MM.1S (cell line): ENCODE results near the gene RAB14.

ENCODE experiments used
- DNase-seq: peaks from one replicate; pipeline ENCODE4 v3.0.0-alpha.2; 2015
- H2AFZ ChIP-seq: fragments of 300-600 bp; sonication (generic); 2 replicates; pipeline ENCODE4 v1.6.0; 2016; ENCODE audit warnings: antibody characterized with exemption, low read length
- H3F3A ChIP-seq: fragments of 300-600 bp; sonication (generic); 2 replicates; pipeline ENCODE4 v1.6.1; 2016; ENCODE audit warnings: mild to moderate bottlenecking, antibody characterized with exemption, low read length, moderate library complexity, mixed read lengths; ENCODE audit not compliant: insufficient read depth
- H3K27ac ChIP-seq: fragments of 300-600 bp; sonication (generic); 2 replicates; pipeline ENCODE4 v1.5.1; 2016; ENCODE audit warnings: mild to moderate bottlenecking, low read length
- H3K27me3 ChIP-seq: fragments of 300-600 bp; sonication (generic); replicated peaks from 2 replicates; pipeline ENCODE4 v1.6.0; 2016; ENCODE audit warnings: low read length; ENCODE audit not compliant: insufficient read depth
- H3K36me3 ChIP-seq: fragments of 300-600 bp; sonication (generic); replicated peaks from 2 replicates; pipeline ENCODE4 v1.6.1; 2016; ENCODE audit warnings: mild to moderate bottlenecking, low read length, mixed read lengths; ENCODE audit not compliant: insufficient read depth
- H3K4me1 ChIP-seq: fragments of 300-600 bp; sonication (generic); 2 replicates; pipeline ENCODE4 v1.6.1; 2016; ENCODE audit warnings: low read length, mixed read lengths
- H3K4me2 ChIP-seq: fragments of 300-600 bp; sonication (generic); 2 replicates; pipeline ENCODE4 v1.6.0; 2016; ENCODE audit warnings: low read depth, low read length
- H3K4me3 ChIP-seq: fragments of 300-600 bp; sonication (generic); 2 replicates; pipeline ENCODE4 v1.5.1; 2016; ENCODE audit warnings: low read length, mixed read lengths
- H3K79me2 ChIP-seq: fragments of 300-600 bp; sonication (generic); 2 replicates; pipeline ENCODE4 v1.6.1; 2016; ENCODE audit warnings: mixed run types, low read length, mixed read lengths
- H3K9ac ChIP-seq: fragments of 300-600 bp; sonication (generic); 2 replicates; pipeline ENCODE4 v1.6.1; 2016; ENCODE audit warnings: low read length, mixed read lengths
- H3K9me2 ChIP-seq: fragments of 300-600 bp; sonication (generic); replicated peaks from 2 replicates; pipeline ENCODE4 v1.6.1; 2016; ENCODE audit warnings: mild to moderate bottlenecking, low read length, mixed read lengths; ENCODE audit not compliant: insufficient read depth
- H3K9me3 ChIP-seq: fragments of 300-600 bp; sonication (generic); replicated peaks from 2 replicates; pipeline ENCODE4 v1.6.1; 2016; ENCODE audit warnings: mild to moderate bottlenecking, low read length, mixed read lengths; ENCODE audit not compliant: insufficient read depth
- H4K20me1 ChIP-seq: fragments of 300-600 bp; sonication (generic); 2 replicates; pipeline ENCODE4 v1.6.1; 2016; ENCODE audit warnings: mild to moderate bottlenecking, low read length, moderate library complexity, mixed read lengths; ENCODE audit not compliant: insufficient read depth
- EZH2 ChIP-seq: fragments of 300-600 bp; sonication (generic); optimal IDR thresholded peaks from 2 replicates; pipeline ENCODE3; 2017; ENCODE audit warnings: low read depth, mild to moderate bottlenecking, antibody characterized with exemption, low read length, mixed read lengths
- EZH2phosphoT487 ChIP-seq: fragments of 300-600 bp; sonication (generic); IDR thresholded peaks from 2 replicates; pipeline ENCODE4 v1.6.1; 2018; ENCODE audit warnings: antibody characterized with exemption, low read length
- TF ChIP-seq, protein P1 (sequence below): fragments of 300-600 bp; sonication (generic); IDR thresholded peaks from 2 replicates; pipeline ENCODE4 v1.5.1; 2016; ENCODE audit warnings: antibody characterized with exemption, low read length, mixed read lengths

Gene RAB14

GRCh38 chr9:121225240-121225639 is 23.6 kb upstream of the RAB14 start:
- Histone ChIP-seq H3K27me3 (no peaks in the 10 kb centered on the region), H3K4me3 (no peak overlapping the region), H3K36me3 (no peaks in the 10 kb centered on the region), H3K79me2 (no peaks in the 10 kb centered on the region), H3K9me3 (no peaks in the 10 kb centered on the region), H3K9me2 (no peaks in the 10 kb centered on the region), H3K4me1 (no peaks in the 10 kb centered on the region), H3K27ac (no peak overlapping the region), H4K20me1 (no peaks in the 10 kb centered on the region), H3F3A (no peaks in the 10 kb centered on the region), H2AFZ (no peak overlapping the region), H3K4me2 (no peak overlapping the region), H3K9ac (no peak overlapping the region)
- TF ChIP-seq EZH2phosphoT487 (no peak), EZH2 (no peak)
- TF ChIP-seq, protein P1, sequence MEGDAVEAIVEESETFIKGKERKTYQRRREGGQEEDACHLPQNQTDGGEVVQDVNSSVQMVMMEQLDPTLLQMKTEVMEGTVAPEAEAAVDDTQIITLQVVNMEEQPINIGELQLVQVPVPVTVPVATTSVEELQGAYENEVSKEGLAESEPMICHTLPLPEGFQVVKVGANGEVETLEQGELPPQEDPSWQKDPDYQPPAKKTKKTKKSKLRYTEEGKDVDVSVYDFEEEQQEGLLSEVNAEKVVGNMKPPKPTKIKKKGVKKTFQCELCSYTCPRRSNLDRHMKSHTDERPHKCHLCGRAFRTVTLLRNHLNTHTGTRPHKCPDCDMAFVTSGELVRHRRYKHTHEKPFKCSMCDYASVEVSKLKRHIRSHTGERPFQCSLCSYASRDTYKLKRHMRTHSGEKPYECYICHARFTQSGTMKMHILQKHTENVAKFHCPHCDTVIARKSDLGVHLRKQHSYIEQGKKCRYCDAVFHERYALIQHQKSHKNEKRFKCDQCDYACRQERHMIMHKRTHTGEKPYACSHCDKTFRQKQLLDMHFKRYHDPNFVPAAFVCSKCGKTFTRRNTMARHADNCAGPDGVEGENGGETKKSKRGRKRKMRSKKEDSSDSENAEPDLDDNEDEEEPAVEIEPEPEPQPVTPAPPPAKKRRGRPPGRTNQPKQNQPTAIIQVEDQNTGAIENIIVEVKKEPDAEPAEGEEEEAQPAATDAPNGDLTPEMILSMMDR = no peak
- no peak for DNase-seq

- no peak overlapping the region for H2AFZ ChIP-seq
- no peaks in the 10 kb centered on the region for H4K20me1 ChIP-seq
- no peaks in the 10 kb centered on the region for H3K36me3 ChIP-seq
- no peaks in the 10 kb centered on the region for H3K79me2 ChIP-seq
- DNase-seq = peak; percentile 35
- no peak overlapping the region for H3K4me3 ChIP-seq
- H3K4me1 ChIP-seq = no peaks in the 10 kb centered on the region
- no peaks in the 10 kb centered on the region for H3K27me3 ChIP-seq
- no peak for TF ChIP-seq EZH2
- TF ChIP-seq, protein P1 = peak; percentile 58
- H3F3A ChIP-seq = no peaks in the 10 kb centered on the region
- H3K9me3 ChIP-seq = no peaks in the 10 kb centered on the region
- H3K9ac ChIP-seq = no peak overlapping the region
- no peaks in the 10 kb centered on the region for H3K9me2 ChIP-seq
- H3K4me2 ChIP-seq = no peak overlapping the region
- no peak overlapping the region for H3K27ac ChIP-seq
Measured at GRCh38 chr9:121222524-121223171, 21.0 kb upstream of the RAB14 start.

DNA sequence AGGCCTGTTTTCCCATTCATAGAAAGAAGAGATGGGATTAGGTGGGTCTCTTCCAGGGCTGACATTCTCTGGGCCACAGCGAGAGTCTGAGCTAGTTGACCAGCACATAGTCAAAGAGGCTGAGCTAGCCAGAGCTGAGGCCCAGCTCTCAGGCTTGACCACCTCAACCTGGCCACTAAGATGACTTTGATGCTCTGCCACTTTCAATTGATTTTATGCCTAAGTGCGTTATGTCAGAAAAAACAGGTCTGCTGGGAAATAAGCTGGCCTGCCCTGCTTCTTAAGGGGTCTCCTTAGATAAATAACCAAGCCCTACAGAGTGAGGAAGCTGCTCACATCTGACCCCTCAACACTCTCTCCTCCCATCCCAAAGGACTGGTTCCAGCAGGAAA is 20.0 kb upstream of the RAB14 start:
- H3K27me3 ChIP-seq = no peaks in the 10 kb centered on the region
- no peak overlapping the region for H3K4me2 ChIP-seq
- no peak overlapping the region for H2AFZ ChIP-seq
- no peak overlapping the region for H3K9ac ChIP-seq
- no peak for DNase-seq
- H3K79me2 ChIP-seq = no peaks in the 10 kb centered on the region
- H3K4me3 ChIP-seq = no peak overlapping the region
- no peaks in the 10 kb centered on the region for H3K36me3 ChIP-seq
- no peaks in the 10 kb centered on the region for H3K9me3 ChIP-seq
- H3K4me1 ChIP-seq = no peaks in the 10 kb centered on the region
- no peaks in the 10 kb centered on the region for H3K9me2 ChIP-seq
- TF ChIP-seq, protein P1 = no peak
- no peak for TF ChIP-seq EZH2
- TF ChIP-seq EZH2phosphoT487 = no peak
- no peaks in the 10 kb centered on the region for H4K20me1 ChIP-seq
- H3F3A ChIP-seq = no peaks in the 10 kb centered on the region
- no peak overlapping the region for H3K27ac ChIP-seq
